ENCODE data around the gene TRIM27. TPM values are rescaled to one million over a fixed set of nuclear protein-coding genes. Genes with fewer than 3 reads are reported as not detected.
A peak's percentile ranks its signal among the peaks of the same experiment; 100 is the strongest.
"Not testable (repeated sequence)": the region's sequence is repeated elsewhere in the genome, so short reads cannot be mapped to it uniquely, and the experiment has no call there.

TRIM27 gene
- total RNA-seq, 1 donor from 2014 or later = 65.2 TPM

DNA sequence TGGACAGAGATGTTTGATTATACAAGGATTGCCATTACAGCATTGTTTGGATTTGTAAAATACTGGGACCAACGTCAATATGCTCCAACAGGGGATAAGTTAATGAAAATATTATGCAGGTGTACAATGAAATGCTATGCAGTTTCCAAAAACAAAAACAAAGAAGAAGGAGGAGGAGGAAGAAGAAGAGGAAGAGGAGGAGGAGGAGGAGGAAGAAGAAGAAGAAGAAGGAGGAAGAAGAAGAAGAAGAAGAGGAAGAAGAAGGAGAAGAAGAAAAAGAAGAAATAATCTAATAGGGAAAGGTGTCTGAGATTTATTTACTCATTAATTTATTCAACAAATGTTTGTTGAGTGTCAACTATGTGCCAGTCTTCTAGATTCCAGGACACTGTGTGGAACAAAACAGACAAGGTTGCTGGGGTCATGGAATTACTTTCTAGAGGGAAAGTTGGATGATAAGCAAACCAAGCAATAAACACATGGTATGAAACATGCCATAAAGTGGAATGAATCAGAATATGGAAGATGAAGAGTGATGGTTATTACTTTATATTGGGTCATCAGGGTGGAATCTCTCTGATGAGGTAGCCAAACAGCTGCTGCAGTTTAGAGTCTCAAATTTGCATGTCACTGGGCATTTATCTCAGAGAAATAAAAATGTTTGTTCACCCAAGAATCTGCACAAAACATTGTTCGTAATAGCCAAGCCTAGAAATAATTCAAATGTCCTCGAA, 6.3 kb upstream of the TRIM27 start:
- H3K27me3 Mint-ChIP-seq (ENCODE audit: unreplicated experiment) = peaks cover 3% of the 10 kb centered on the region
- peaks cover 2% of the 10 kb centered on the region for H3K9me3 Mint-ChIP-seq (ENCODE audit: unreplicated experiment)
- H3K27ac Mint-ChIP-seq (ENCODE audit: unreplicated experiment) = no peak overlapping the region
- H3K4me1 Mint-ChIP-seq (ENCODE audit: low read depth, unreplicated experiment) = no peaks in the 10 kb centered on the region
- DNase-seq = no peak
- no peaks in the 10 kb centered on the region for H3K36me3 Mint-ChIP-seq (ENCODE audit: unreplicated experiment)
- H3K4me3 Mint-ChIP-seq (ENCODE audit: unreplicated experiment) = no peak overlapping the region
- TF ChIP-seq, protein P1, sequence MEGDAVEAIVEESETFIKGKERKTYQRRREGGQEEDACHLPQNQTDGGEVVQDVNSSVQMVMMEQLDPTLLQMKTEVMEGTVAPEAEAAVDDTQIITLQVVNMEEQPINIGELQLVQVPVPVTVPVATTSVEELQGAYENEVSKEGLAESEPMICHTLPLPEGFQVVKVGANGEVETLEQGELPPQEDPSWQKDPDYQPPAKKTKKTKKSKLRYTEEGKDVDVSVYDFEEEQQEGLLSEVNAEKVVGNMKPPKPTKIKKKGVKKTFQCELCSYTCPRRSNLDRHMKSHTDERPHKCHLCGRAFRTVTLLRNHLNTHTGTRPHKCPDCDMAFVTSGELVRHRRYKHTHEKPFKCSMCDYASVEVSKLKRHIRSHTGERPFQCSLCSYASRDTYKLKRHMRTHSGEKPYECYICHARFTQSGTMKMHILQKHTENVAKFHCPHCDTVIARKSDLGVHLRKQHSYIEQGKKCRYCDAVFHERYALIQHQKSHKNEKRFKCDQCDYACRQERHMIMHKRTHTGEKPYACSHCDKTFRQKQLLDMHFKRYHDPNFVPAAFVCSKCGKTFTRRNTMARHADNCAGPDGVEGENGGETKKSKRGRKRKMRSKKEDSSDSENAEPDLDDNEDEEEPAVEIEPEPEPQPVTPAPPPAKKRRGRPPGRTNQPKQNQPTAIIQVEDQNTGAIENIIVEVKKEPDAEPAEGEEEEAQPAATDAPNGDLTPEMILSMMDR (IDR thresholded peaks at IDR 0.05; ENCODE audit: partially characterized antibody, unreplicated experiment) = no peak

DNA sequence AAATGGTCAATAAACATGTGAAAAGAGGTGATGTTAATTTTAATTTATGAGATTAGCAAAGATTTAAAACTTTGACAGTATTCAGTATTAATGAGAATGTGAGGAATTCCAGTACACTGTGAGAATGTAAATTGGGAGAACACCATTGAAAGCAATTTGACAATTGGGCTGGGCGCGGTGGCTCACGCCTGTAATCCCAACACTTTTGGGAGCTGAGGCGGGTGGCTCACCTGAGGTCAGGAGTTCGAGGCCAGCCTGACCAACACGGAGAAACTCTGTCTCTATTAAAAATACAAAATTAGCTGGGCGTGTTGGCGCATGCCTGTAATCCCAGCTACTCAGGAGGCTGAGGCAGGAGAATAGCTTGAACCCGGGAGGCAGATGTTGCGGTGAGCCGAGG, 5.6 kb upstream of the TRIM27 start:
- not testable (repeated sequence) for H3K4me1 Mint-ChIP-seq (ENCODE audit: low read depth, unreplicated experiment); H3K36me3 Mint-ChIP-seq (ENCODE audit: unreplicated experiment); H3K27ac Mint-ChIP-seq (ENCODE audit: unreplicated experiment); DNase-seq; H3K4me3 Mint-ChIP-seq (ENCODE audit: unreplicated experiment); H3K9me3 Mint-ChIP-seq (ENCODE audit: unreplicated experiment); H3K27me3 Mint-ChIP-seq (ENCODE audit: unreplicated experiment)

DNA sequence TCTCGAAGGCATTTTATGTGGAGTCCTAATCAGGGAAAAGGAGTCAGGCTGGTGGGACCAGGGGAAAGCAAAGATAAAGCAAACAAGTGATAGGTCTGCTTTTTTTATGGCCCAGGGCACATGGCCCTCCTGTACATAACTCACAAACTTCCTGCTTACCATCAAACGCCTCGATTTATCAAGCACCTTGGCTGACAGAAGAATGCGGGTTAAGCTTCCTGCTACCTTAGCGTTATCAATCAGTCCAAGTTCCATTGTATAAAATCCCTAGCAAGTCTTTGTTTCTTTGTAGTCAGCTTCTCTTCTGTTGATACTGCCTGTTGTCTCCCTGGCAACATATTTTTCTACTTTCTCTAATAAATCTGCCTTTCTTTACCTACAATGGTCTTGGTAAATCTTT, 4.1 kb upstream of the TRIM27 start:
- H3K27ac Mint-ChIP-seq (ENCODE audit: unreplicated experiment) = no peak overlapping the region
- H3K27me3 Mint-ChIP-seq (ENCODE audit: unreplicated experiment) = peaks cover 2% of the 10 kb centered on the region
- H3K4me3 Mint-ChIP-seq (ENCODE audit: unreplicated experiment) = peak overlapping the region; percentile 25
- H3K36me3 Mint-ChIP-seq (ENCODE audit: unreplicated experiment) = no peaks in the 10 kb centered on the region
- H3K4me1 Mint-ChIP-seq (ENCODE audit: low read depth, unreplicated experiment) = no peaks in the 10 kb centered on the region
- no peak for DNase-seq
- TF ChIP-seq, protein P1 (IDR thresholded peaks at IDR 0.05; ENCODE audit: partially characterized antibody, unreplicated experiment) = no peak
- H3K9me3 Mint-ChIP-seq (ENCODE audit: unreplicated experiment) = peaks cover 7% of the 10 kb centered on the region

DNA sequence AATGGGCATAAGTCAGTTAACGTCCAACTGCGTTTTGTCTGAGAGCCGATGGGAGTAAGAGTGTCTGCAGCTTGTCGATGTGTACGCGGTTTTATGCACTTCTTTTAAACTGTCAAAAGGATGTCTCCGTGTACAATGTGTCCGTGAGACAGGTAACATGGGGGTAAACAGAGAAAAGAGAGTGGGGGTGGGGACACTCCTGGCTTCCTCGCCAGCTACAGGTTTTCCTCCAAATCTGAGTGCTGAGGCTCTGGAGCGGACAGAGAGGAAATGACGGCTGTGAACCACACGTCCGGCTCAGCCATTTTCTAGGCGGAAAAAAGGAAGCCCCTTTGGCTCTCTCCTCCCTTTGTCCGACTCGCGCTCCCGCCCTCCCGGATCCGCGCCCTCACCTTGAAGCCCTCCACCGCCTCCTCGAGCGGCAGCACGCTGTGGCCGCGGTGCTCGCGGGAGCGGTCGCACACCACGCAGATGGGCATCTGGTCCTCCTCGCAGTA, 916 bp downstream of the TRIM27 start:
- peak overlapping the region; percentile 97 for H3K27ac Mint-ChIP-seq (ENCODE audit: unreplicated experiment)
- peaks cover 3% of the 10 kb centered on the region for H3K27me3 Mint-ChIP-seq (ENCODE audit: unreplicated experiment)
- DNase-seq = no peak
- H3K4me1 Mint-ChIP-seq (ENCODE audit: low read depth, unreplicated experiment) = peaks cover 7% of the 10 kb centered on the region
- H3K36me3 Mint-ChIP-seq (ENCODE audit: unreplicated experiment) = no peaks in the 10 kb centered on the region
- TF ChIP-seq, protein P1 (IDR thresholded peaks at IDR 0.05; ENCODE audit: partially characterized antibody, unreplicated experiment) = no peak
- H3K4me3 Mint-ChIP-seq (ENCODE audit: unreplicated experiment) = peak overlapping the region; percentile 98
- peaks cover 11% of the 10 kb centered on the region for H3K9me3 Mint-ChIP-seq (ENCODE audit: unreplicated experiment)

DNA sequence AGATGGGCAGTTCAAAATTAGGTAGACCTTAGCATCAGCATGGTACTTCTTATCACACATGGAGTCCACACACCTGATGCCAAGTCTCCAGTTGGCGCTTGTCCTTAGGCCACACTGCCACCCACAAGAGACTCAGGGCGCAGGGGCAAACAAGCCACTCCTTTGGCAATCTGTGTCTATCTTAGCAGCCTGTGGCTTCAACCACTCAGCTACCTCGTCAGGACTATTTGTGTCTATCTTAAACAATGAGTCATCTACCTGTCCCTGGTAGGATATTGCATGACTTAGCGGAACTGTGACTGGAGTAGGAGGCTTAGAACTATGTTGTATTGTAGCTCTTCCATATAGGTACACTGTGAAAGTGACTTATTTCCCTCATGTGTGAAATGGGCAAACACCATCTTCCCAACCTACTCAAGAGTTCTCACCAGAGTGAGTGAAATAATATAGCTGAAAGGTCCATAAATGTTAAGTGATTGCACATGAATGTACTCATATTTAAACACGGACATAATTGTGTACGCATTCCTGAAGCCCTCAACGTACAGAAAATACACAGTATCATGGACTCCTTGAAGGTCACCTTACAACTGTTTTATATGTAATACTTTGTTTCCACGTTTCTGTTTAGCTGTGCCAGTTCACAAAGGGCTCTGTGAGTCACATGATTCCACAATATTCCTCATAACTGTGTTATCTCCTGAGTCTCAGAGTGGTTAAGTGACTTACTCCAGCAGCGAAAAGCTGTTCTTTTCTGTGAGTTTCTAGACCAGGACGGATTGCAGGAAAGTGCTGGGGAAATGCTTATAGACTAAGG, 1.6 kb downstream of the TRIM27 start:
- peaks cover 11% of the 10 kb centered on the region for H3K9me3 Mint-ChIP-seq (ENCODE audit: unreplicated experiment)
- TF ChIP-seq, protein P1 (IDR thresholded peaks at IDR 0.05; ENCODE audit: partially characterized antibody, unreplicated experiment) = no peak
- no peak for DNase-seq
- peaks cover 3% of the 10 kb centered on the region for H3K27me3 Mint-ChIP-seq (ENCODE audit: unreplicated experiment)
- H3K36me3 Mint-ChIP-seq (ENCODE audit: unreplicated experiment) = no peaks in the 10 kb centered on the region
- peaks cover 7% of the 10 kb centered on the region for H3K4me1 Mint-ChIP-seq (ENCODE audit: low read depth, unreplicated experiment)
- peak overlapping the region; percentile 97 for H3K27ac Mint-ChIP-seq (ENCODE audit: unreplicated experiment)
- H3K4me3 Mint-ChIP-seq (ENCODE audit: unreplicated experiment) = peak overlapping the region; percentile 98
